ENCODE measurements around the gene TRIM59. TPM values are rescaled to one million over a fixed set of nuclear protein-coding genes. Genes with fewer than 3 reads are reported as not detected.

Gene TRIM59
- total and polyA plus RNA-seq, 2 donors (not counting 1 experiment from before 2014, with no cell fraction given) = 5.0 to 22.0 TPM

DNA sequence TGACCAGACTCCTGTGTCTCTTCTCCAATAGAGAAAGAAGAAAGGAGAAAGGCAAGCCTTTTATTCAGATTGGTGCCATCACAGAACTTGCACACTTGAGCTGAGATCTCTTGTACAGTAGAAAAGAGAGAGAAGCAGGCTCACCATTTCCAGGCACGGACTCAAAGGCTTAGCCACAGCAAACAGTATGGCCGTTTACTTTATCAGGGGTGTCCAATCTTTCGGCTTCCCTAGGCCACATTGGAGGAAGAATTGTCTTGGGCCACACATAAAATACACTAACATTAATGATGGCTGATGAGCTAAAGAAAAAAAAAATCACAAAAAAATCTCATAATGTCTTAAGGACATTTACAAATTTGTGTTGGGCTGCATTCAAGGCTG is 55.6 kb downstream of the TRIM59 start:
- Histone ChIP-seq H3K27ac (ENCODE audit: low read length in 2 of 2) (no peak overlapping the region), H3K79me2 (ENCODE audit: control insufficient read depth, insufficient read depth, low read length) (peaks cover 45% of the 10 kb centered on the region), H4K20me1 (ENCODE audit: control insufficient read depth, insufficient read depth, low read length, poor library complexity, severe bottlenecking) (no peaks in the 10 kb centered on the region), H3K9me3 (ENCODE audit: control extremely low read depth in 1 of 3, control insufficient read depth in 2 of 3, insufficient read depth in 1 of 3, low read length in 2 of 3) (no peaks in the 10 kb centered on the region), H3K36me3 (replicated peaks in 1 of 2; ENCODE audit: control extremely low read depth in 1 of 2, control insufficient read depth in 1 of 2, extremely low read depth in 1 of 2, insufficient read depth in 2 of 2, low read length in 1 of 2) (no peaks in the 10 kb centered on the region), H3K4me1 (ENCODE audit: control insufficient read depth in 2 of 2, insufficient read depth in 2 of 2, low read length in 2 of 2) (peaks cover 7 to 8% of the 10 kb centered on the region in 2 donors), H2AFZ (ENCODE audit: insufficient read depth, low read depth, low read length, poor library complexity, severe bottlenecking) (no peak overlapping the region), H3K27me3 (replicated peaks in 1 of 4; ENCODE audit: control extremely low read depth in 1 of 4, control insufficient read depth in 3 of 4, insufficient read depth in 4 of 4, low read length in 3 of 4) (no peaks in the 10 kb centered on the region), H3K4me3 (ENCODE audit: control extremely low read depth in 1 of 5, extremely low read depth in 1 of 5, insufficient read depth in 1 of 5, low read depth in 2 of 5, low read length in 4 of 5) (no peak overlapping the region), H3K4me2 (replicated peaks; ENCODE audit: low read depth, low read length, poor library complexity, severe bottlenecking) (no peak overlapping the region), H3K9ac (ENCODE audit: low read length) (no peak overlapping the region)
- intact Hi-C loops (cut with micrococcal nuclease) = no loop called here
- DNase-seq (no peak), ATAC-seq (ENCODE audit: low read depth) (no peak)
- no peak overlapping the region for H3K27ac Mint-ChIP-seq
- ChIA-PET CTCF (interaction anchor here (0.6 to 0.8 kb wide), 2 partner anchors 13 to 362 kb away, joined by 3 to 10 read pairs; no protein-coding TSS in a partner anchor), POLR2A (no interaction called here)
- H3K27me3 Mint-ChIP-seq = no peaks in the 10 kb centered on the region
- no peak for TF ChIP-seq EZH2 (IDR thresholded peaks at IDR 0.05; ENCODE audit: borderline replicate concordance, insufficient read depth, low read depth, low read length, poor library complexity, severe bottlenecking)
- TF ChIP-seq, protein P1, sequence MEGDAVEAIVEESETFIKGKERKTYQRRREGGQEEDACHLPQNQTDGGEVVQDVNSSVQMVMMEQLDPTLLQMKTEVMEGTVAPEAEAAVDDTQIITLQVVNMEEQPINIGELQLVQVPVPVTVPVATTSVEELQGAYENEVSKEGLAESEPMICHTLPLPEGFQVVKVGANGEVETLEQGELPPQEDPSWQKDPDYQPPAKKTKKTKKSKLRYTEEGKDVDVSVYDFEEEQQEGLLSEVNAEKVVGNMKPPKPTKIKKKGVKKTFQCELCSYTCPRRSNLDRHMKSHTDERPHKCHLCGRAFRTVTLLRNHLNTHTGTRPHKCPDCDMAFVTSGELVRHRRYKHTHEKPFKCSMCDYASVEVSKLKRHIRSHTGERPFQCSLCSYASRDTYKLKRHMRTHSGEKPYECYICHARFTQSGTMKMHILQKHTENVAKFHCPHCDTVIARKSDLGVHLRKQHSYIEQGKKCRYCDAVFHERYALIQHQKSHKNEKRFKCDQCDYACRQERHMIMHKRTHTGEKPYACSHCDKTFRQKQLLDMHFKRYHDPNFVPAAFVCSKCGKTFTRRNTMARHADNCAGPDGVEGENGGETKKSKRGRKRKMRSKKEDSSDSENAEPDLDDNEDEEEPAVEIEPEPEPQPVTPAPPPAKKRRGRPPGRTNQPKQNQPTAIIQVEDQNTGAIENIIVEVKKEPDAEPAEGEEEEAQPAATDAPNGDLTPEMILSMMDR (IDR thresholded peaks at IDR 0.05) = no peak
- WGBS (ENCODE audit: insufficient coverage) = no CpG with 5 or more reads among the region's 3 CpGs
- no peak overlapping the region for H3K4me3 Mint-ChIP-seq
- no peaks in the 10 kb centered on the region for H3K9me3 Mint-ChIP-seq (ENCODE audit: insufficient read depth)
- peaks cover 21% of the 10 kb centered on the region for H3K4me1 Mint-ChIP-seq

DNA sequence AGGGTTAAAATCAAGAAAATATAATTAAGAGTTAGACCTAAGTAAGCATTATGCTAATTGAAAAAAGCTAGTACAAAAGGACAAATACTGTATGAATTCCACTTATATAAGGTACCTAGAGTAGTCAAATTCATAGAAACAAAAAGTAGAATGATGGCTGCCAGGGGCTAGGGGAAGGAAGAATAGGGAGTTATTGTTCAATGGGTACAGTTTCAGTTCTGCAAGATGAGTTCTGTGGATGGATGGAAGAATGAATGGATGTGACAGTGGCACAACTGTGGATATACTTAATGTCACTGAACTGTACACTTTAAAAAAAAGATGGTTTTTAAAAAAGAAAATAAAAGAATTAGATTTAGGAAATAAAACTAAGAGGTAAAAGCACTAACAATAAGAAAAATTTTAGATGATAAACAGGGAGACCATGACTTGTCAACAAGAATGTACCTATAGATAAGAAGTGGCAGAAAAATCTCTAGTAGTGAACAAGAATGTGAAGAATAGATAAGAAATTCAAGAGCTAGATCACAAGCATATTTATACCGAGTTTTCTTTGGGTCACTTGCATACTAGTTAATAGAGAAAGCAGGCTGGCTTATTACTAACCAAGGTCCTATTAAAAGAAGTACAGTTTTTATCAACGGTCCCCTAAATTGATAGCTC is 56.1 kb downstream of the TRIM59 start:
- peaks cover 17% of the 10 kb centered on the region for H3K4me1 Mint-ChIP-seq
- ATAC-seq (ENCODE audit: low read depth) (no peak), DNase-seq (no peak)
- Histone ChIP-seq H4K20me1 (ENCODE audit: control insufficient read depth, insufficient read depth, low read length, poor library complexity, severe bottlenecking) (no peaks in the 10 kb centered on the region), H3K27me3 (replicated peaks in 1 of 4; ENCODE audit: control extremely low read depth in 1 of 4, control insufficient read depth in 3 of 4, insufficient read depth in 4 of 4, low read length in 3 of 4) (no peaks in the 10 kb centered on the region), H3K27ac (ENCODE audit: low read length in 2 of 2) (no peak overlapping the region), H2AFZ (ENCODE audit: insufficient read depth, low read depth, low read length, poor library complexity, severe bottlenecking) (no peak overlapping the region), H3K9ac (ENCODE audit: low read length) (no peak overlapping the region), H3K4me3 (ENCODE audit: control extremely low read depth in 1 of 5, extremely low read depth in 1 of 5, insufficient read depth in 1 of 5, low read depth in 2 of 5, low read length in 4 of 5) (no peak overlapping the region), H3K36me3 (replicated peaks in 1 of 2; ENCODE audit: control extremely low read depth in 1 of 2, control insufficient read depth in 1 of 2, extremely low read depth in 1 of 2, insufficient read depth in 2 of 2, low read length in 1 of 2) (no peaks in the 10 kb centered on the region), H3K9me3 (ENCODE audit: control extremely low read depth in 1 of 3, control insufficient read depth in 2 of 3, insufficient read depth in 1 of 3, low read length in 2 of 3) (no peaks in the 10 kb centered on the region), H3K79me2 (ENCODE audit: control insufficient read depth, insufficient read depth, low read length) (peaks cover 40% of the 10 kb centered on the region), H3K4me2 (replicated peaks; ENCODE audit: low read depth, low read length, poor library complexity, severe bottlenecking) (no peak overlapping the region), H3K4me1 (ENCODE audit: control insufficient read depth in 2 of 2, insufficient read depth in 2 of 2, low read length in 2 of 2) (peaks cover 5 to 6% of the 10 kb centered on the region in 2 donors)
- WGBS (ENCODE audit: insufficient coverage) = 100% methylated on average over 1 of the region's 2 CpGs
- intact Hi-C loops (cut with micrococcal nuclease) = no loop called here
- H3K4me3 Mint-ChIP-seq = no peak overlapping the region
- TF ChIP-seq, protein P1 (IDR thresholded peaks at IDR 0.05) = no peak
- no peak for TF ChIP-seq EZH2 (IDR thresholded peaks at IDR 0.05; ENCODE audit: borderline replicate concordance, insufficient read depth, low read depth, low read length, poor library complexity, severe bottlenecking)
- H3K9me3 Mint-ChIP-seq (ENCODE audit: insufficient read depth) = no peaks in the 10 kb centered on the region
- ChIA-PET CTCF (interaction anchor here (0.8 kb wide), 1 partner anchor 13 kb away, joined by 3 read pairs; no protein-coding TSS in a partner anchor), POLR2A (no interaction called here)
- no peaks in the 10 kb centered on the region for H3K27me3 Mint-ChIP-seq
- no peak overlapping the region for H3K27ac Mint-ChIP-seq

Measured in B cell (primary cell).